WTC11 (cell line): ENCODE measurements around the gene GASK1A.

Source experiments
- ATF2 ChIP-seq: sonication (generic); formaldehyde crosslinking; IDR thresholded peaks from 2 replicates; pipeline ENCODE4 v1.8.1; 2022; ENCODE audit warnings: low read depth, missing genetic modification reagents, borderline replicate concordance
- ATF6 ChIP-seq: sonication (generic); formaldehyde crosslinking; IDR thresholded peaks from 2 replicates; pipeline ENCODE4 v1.8.1; 2023; ENCODE audit warnings: mild to moderate bottlenecking, missing genetic modification reagents
- CTCF ChIP-seq: fragments of 200-600 bp; IDR thresholded peaks from 2 replicates; pipeline ENCODE4 v1.8.0; 2022; ENCODE audit warnings: antibody characterized with exemption
- E2F4 ChIP-seq: sonication (generic); formaldehyde crosslinking; IDR thresholded peaks from 2 replicates; pipeline ENCODE4 v1.8.1; 2022; ENCODE audit warnings: low read depth, mild to moderate bottlenecking, moderate library complexity, missing genetic modification reagents, borderline replicate concordance
- EMX1 ChIP-seq: fragments of 250-450 bp; sonication (Bioruptor Pico); IDR thresholded peaks from 2 replicates; pipeline ENCODE4 v1.8.0; 2021; ENCODE audit warnings: mild to moderate bottlenecking
- FOXP1 ChIP-seq: sonication (generic); formaldehyde crosslinking; IDR thresholded peaks from 2 replicates; pipeline ENCODE4 v1.8.0; 2022; ENCODE audit warnings: missing genetic modification reagents, mild to moderate bottlenecking, moderate library complexity, borderline replicate concordance
- MAX ChIP-seq: sonication (generic); formaldehyde crosslinking; IDR thresholded peaks from 2 replicates; pipeline ENCODE4 v1.8.0; 2022; ENCODE audit warnings: mild to moderate bottlenecking, missing genetic modification reagents
- RELA ChIP-seq: sonication (generic); formaldehyde crosslinking; IDR thresholded peaks from 2 replicates; pipeline ENCODE4 v1.8.1; 2022; ENCODE audit warnings: missing genetic modification reagents, mild to moderate bottlenecking, borderline replicate concordance
- SP1 ChIP-seq: sonication (generic); formaldehyde crosslinking; conservative IDR thresholded peaks from 2 replicates; pipeline ENCODE4 v1.8.1; 2022; ENCODE audit warnings: missing genetic modification reagents
- USF2 ChIP-seq: sonication (generic); formaldehyde crosslinking; IDR thresholded peaks from 2 replicates; pipeline ENCODE4 v1.8.1; 2023; ENCODE audit warnings: mild to moderate bottlenecking, missing genetic modification reagents, moderate library complexity

GRCh38 chr3:42984701-42985100 lies 5.6 kb downstream of the GASK1A start:
- no peak for TF ChIP-seq SP1 (CRISPR knock-in tag)
- TF ChIP-seq EMX1 (CRISPR knock-in tag), result no peak
- no peak for TF ChIP-seq ATF2 (CRISPR knock-in tag)
- no peak for TF ChIP-seq CTCF
- TF ChIP-seq E2F4 (CRISPR knock-in tag), result no peak
- no peak for TF ChIP-seq ATF6 (CRISPR knock-in tag)
- no peak for TF ChIP-seq RELA (CRISPR knock-in tag)
- no peak for TF ChIP-seq FOXP1 (CRISPR knock-in tag)
- no peak for TF ChIP-seq USF2
- TF ChIP-seq MAX (CRISPR knock-in tag), result no peak
